GM10266 (cell line): ENCODE data around the gene MOB2.

Experiments used
- DNase-seq: peaks from one replicate; pipeline ENCODE4 v3.0.0; 2012; ENCODE audit errors: extremely low spot score
- CTCF ChIP-seq: IDR thresholded peaks from 2 replicates; pipeline ENCODE4 v1.5.1; 2012; ENCODE audit warnings: mild to moderate bottlenecking, low read depth; ENCODE audit not compliant: control insufficient read depth, insufficient read depth; ENCODE audit errors: missing control alignments

Gene MOB2

GRCh38 chr11:1469287-1469910 lies 17.2 kb downstream of the MOB2 start:
- DNase-seq = no peak
- no peak for TF ChIP-seq CTCF

- no peak for DNase-seq
- no peak for TF ChIP-seq CTCF
Measured at GRCh38 chr11:1468473-1469066, 18.0 kb downstream of the MOB2 start.

GRCh38 chr11:1468002-1468401 lies 18.6 kb downstream of the MOB2 start:
- no peak for TF ChIP-seq CTCF
- DNase-seq = no peak

GRCh38 chr11:1467270-1467669 lies 19.3 kb downstream of the MOB2 start:
- TF ChIP-seq CTCF = no peak

GRCh38 chr11:1466784-1467183 lies 19.8 kb downstream of the MOB2 start:
- no peak for DNase-seq
- TF ChIP-seq CTCF = no peak

More at GRCh38 chr11:1467270-1467669, 19.3 kb downstream of the MOB2 start:
- no peak for DNase-seq

- TF ChIP-seq CTCF = no peak
Measured at GRCh38 chr11:1463056-1463455, 23.5 kb downstream of the MOB2 start.

GRCh38 chr11:1462698-1462975 lies 23.9 kb downstream of the MOB2 start:
- TF ChIP-seq CTCF = no peak
- no peak for DNase-seq

More at GRCh38 chr11:1463056-1463455, 23.5 kb downstream of the MOB2 start:
- DNase-seq = no peak
